Stimulated activated CD8-positive, alpha-beta memory T cell treated with anti-CD3 and anti-CD28 coated beads, Interleukin-4, amount 100 ng/mL, for 24 hours (primary cell): ENCODE measurements around the gene COTL1.
A peak's percentile ranks its signal among the peaks of the same experiment; 100 is the strongest.

Experiments used
- DNase-seq: peaks from one replicate; pipeline ENCODE4 v3.0.0-alpha.2; 2020; ENCODE audit warnings: low read depth

The COTL1 gene

DNA sequence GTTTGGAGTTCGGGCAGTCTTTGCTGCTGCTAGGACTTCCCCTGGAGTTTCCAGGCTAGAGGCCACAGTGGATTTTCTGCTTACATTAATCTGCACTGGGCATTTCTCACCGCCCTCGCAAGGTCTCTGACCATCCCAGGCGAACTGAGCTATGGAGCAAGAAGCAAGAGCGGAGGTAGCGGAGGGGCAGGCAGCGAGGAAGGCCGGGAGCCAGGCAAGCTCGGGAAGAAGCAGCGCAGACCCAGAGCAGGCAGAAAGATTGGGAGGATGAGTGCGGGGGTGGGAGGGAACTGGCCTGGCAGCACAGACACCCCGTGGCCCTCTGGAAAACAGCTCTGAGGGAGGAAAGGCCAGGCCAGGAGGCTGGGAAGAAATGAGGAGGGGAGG, 3.8 kb downstream of the COTL1 start:
- no peak for DNase-seq

DNA sequence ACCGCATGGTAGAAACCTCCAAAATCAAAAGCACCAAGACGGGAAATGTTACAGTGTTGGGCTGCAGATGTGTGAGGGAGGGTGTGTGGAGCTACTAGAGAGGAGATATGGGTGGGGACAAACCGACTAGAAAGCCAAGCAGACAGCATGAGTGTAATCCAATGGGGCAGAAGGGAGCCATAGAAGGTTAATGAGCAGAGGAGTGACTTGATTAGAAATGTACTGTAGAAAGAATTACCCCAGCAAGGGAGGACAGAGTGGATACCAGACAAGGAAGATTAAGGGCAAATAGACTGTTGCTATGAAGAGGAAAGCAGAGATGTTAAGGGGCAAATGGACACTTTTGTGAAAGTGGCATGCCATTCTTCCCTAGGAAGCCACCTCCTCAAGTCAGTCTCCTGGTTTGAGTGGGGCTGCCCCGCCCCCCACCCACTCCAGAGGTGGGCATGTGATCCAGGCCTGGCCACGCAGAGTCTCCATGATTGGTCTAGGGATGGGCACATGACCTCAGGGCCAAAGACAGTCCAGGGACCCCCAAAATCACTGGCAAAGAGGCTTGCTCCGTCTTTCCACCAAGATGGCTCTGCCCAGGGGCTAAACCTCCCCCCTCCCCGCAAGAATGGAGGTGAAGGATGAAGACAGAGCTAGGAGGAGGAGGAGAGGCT, 4.3 kb downstream of the COTL1 start:
- DNase-seq = no peak

DNA sequence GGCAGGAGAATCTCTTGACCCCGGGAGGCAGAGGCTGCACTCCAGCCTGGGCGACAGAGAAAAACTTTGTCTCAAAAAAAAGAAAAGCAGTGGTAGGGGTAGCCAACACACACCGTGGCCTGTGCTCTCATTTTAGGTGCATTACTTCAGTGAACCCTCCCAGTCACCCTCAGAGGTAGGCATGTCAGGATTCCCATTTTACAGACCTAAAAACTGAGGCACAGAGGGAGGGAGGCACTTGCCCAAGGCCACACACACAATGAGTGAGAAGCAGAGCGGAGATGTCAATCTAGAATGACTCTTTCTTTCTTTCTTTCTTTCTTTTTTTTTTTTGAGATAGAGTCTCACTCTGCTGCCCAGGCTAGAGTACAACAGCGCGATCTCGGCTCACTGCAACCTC, 5.2 kb downstream of the COTL1 start:
- no peak for DNase-seq

DNA sequence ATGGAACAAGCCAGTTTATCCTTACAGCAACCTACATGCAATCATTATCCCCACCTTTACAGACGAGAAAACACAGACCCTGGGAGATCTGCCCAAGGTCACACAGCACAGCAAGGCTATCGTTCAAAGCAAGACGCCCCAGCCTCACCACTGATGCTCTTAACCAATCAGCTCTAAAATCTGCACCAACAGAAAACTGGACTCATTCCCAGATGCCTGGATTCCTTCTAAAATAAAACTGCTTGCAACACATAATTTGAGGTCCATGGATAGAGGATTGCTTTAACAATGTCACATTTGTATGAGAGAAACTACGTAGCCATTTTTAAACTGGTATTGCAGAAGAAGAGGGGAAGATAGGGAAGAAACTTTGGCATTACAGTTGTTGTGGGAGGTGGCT, 6.8 kb downstream of the COTL1 start:
- DNase-seq = no peak

DNA sequence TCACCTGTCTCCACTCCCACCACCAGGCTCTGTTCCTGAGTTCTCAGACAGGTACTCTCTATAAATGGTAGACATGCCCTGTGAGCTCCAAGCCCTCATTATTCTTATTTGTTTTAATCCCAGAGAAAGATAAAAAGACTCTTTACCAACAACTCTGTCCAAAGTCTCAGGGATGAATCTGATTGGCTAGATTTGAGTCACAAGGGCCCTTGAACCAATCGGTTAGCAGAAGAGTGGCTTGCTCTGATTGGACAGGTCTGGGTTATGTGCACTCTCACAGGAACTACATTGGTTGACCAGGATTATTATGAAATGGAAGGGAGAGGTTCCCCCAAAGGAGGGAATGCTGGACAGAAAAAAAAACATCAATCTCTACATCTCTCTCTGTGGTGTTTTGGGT, 7.5 kb downstream of the COTL1 start:
- DNase-seq = no peak

DNA sequence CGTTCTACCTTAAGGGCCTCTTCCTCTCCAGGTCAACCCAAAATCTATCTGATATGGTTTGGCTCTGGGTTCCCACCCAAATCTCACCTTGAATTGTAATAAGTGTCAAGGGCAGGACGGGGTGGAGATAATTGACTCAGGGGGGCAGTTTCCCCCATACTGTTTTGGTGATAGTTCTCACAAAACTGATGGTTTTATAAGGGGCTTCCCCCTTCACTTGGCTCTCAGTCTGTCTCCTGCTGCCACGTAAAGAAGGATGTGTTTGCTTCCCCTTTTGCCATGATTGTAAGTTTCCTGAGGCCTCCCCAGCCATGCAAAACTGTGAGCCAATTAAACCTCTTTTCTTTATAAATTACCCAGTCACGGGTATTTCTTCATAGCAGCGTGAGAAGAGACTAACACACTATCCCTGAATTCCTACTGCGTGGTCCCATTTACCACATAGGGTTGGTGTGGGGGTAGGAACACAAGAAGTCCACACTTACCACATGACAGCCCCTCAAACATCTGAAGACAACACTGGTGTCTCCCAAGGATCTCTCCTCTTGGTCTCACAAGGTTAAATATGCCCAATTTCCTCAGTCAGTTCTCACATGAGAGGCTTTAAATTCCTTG, 8.2 kb downstream of the COTL1 start:
- no peak for DNase-seq

DNA sequence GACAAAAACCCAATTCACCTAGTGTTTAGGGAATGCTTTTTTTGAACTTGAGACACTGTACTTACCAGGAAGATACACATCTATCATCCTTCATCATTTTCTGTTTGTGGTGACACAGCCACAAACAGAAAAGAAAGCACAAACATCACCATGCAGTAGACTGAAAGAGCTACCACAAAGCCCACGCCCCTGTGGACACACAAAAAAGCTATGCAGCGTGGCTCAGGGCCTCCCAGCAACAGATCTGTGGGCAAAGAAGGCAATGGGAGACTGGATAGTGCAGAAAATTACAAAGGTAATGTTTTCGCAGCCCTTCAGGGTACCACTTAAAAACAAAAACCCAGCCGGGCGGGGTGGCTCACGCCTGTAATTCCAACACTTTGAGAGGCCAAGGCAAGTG, 9.6 kb downstream of the COTL1 start:
- DNase-seq = no peak

DNA sequence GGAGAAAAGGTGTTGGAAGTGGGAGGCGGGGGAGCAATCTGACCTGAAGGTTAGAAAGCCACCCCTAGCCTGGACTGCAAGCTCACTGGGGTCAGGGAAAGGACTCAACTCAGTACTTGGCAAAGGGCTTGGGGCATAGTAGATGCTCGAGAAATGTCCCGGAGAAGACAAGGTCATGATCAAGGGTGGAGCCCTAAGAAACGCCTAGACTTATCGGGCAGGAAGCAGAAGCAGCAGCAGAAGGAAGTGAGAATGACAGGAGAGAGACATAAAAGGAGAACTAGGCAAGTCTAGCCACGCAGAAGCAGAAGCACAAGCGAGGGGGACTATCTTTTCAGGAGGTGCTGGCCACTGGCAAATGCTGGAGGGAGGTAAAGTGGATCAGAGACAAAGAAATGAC, 10.2 kb downstream of the COTL1 start:
- DNase-seq = no peak

DNA sequence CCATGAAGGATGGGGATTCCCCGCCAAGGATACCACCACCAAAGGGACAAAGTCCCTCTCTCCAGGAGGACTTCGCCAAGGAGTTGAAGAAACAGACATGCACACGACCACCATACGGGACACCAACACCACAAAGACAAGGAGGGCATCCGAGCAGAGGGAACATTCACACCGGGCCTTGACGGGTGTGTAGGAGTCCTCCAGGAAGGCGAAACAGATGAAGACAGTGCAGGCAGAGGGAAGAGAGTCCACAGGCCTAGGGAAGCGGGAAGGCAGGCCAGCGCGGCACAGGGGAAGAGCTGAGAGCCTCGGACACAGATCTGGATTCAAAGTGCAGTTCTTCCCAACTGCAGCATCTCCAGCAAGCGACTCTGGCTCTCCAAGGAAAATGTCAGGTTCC, 10.8 kb downstream of the COTL1 start:
- DNase-seq = no peak

DNA sequence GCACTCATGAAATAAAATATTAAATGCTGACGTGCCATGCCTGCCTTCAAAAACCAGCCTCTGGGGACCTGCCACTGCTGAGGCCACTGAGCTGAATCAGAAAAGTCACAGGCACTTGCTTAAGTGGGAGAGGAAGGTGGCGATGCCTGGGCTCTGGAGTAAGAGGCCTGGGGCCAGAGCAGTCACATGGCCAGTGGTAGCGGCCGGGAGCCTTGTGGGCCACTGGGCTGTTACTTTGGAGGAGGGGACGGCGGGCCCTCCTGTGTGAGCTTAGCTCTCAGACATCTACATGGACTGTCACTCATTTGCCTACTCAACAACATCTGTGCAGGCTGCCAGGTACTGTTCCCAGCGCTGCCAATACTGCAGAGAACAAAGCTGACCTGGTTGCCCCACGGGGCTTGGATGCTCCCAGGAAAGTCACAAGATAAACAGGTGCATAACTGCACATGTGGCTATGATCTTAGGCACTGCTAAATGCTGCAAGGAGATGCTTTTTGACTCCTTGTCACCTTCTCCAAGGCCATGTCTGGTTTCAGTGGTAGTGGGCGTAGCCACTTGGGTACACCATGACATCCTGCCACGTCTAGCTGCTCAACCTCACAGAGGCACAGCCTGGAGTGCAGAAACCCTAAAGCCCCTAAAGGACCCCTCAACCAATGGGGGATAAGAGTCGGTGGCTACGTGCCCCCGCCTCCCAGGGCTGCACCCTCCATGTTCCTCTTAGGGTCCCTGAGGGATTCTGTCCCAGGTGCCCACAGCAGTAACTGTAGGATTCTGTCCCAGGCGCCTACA, 11.6 kb downstream of the COTL1 start:
- DNase-seq = no peak

DNA sequence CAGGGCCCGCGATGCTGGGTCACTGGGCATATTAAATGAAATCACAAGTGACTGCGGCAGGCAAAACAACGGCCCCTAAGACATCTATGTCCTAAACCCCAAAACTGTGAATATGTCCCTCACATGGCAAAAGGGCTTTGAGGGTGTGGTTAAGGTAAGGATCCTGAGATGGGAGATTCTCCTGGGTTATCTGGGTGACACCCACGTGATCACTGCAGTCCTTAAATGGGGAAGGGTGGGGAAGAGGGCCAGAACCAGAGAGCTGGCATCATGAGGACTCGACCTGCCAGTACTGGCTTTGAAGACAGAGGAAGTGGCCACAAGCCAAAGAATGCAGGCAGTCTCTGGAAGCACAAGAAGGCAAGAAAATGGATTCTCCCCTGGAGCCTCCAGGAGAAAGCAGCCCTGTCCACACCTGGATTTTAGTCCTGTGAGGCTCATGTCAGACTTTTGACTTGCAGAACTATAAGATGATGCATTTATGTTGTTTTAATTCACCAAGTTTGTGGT, 12.5 kb downstream of the COTL1 start:
- no peak for DNase-seq

DNA sequence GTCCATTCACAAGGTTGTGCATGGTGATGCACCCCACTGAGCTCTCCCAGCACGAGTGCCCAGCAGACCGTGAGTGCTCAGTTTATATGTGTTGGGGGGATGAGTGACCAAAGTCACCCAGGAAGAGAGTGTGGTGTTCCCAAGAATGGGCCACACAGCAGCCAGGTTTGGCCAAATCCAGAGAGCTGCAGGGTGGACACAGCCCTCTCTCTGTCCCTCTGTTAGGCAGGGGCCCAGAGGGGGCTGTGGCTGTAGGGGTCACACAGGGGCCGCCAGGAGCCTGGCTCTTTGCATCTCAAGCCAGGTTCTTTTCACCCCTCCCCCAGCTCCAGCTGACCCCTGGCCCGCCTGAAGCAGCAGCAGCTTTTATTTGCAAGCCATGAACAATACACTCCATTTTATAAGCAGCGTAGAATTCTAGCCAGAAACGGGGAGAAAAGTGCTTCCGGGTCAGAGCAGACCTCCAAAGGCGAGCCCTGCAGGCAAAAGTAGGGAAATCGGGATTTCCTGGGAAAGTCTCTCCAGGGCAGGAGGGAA, 13.3 kb downstream of the COTL1 start:
- DNase-seq = no peak

DNA sequence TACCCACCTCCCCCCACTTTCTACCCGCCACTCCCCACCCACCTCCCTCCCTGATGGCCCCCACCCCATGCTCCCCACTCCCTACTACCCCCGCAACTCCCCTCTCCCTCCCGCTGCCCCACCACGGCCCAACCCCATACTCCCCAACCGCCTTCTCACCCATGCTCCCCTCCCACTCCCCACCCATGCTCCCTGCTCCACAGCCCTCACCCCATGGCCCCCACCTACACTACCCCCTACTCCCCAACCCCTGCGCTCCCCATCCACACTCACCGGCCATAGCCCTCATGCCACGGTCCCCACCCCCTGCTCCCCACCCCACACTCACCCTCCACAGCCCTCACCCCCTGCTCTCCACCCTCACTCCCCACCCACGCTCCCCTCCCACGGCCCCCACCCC, 13.9 kb downstream of the COTL1 start:
- no peak for DNase-seq

DNA sequence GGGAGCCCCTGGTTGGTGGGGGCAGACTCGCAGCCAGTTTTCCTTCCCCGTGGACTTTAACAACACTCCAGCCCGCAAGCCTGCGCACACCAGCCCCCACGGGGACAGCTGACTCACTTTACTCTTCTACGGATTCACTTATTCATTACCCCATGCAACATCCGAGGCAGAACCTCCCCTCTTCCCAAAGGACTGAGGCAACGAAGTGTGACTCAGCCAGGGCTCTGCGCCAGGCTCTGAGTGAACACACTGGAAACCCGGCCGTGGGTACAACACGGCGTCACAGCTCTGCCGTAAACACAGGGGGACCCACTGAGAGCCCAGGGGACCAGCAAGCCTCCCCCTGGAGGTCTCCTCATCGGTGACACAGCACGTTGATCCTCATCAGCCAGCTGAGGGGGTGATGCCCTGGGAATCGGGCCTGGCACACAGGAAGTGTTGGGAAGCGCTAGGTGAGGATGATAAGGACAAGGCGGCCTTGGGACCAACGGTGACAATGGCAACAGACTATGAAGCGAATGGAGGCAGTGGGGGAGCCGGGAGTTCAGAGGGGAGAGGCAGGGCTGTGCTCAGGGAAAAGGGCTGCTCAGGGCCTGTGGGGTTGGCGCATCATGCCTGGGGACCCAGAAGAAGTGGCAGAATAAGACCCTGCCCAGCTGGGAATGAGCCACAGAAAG, 14.6 kb downstream of the COTL1 start:
- DNase-seq = no peak

DNA sequence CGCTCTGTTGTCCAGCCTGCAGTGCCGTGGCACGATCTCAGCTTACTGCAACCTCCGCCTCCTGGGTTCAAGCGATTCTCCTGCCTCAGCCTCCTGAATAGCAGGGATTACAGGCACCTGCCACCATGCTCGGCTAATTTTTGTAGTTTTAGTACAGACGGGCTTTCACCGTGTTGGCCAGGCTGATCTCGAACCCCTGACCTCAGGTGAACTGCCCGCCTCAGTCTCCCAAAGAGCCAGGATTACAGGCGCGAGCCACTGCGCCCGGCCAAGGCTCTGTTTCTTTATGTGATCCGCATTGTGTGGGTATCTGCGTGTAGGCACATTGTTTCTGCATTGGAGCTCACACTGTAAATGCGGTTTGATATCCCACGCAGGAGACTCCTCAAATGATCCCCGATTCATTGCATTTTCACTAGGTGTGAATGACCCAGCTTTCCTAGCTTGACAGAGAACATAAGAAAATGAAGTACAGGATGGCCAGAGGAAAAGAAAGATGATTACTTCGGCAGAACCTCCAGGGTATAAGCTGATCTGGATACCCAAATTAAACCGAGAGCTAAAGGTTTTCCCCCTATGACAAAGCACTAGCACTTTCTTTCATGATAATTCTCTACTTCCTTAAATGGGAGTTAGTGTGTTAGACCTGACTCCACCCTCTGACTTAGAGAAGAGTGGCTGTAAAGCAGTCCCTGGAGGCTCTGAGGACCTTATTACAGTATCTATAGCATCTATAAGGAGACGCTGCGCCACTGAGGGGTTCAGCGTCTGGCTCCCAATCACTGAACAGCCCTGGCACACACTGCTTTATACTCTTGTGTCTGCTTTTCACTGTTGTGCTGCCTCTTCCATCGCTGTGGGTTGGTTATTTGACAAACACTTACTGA, 17.3 kb downstream of the COTL1 start:
- DNase-seq = no peak

DNA sequence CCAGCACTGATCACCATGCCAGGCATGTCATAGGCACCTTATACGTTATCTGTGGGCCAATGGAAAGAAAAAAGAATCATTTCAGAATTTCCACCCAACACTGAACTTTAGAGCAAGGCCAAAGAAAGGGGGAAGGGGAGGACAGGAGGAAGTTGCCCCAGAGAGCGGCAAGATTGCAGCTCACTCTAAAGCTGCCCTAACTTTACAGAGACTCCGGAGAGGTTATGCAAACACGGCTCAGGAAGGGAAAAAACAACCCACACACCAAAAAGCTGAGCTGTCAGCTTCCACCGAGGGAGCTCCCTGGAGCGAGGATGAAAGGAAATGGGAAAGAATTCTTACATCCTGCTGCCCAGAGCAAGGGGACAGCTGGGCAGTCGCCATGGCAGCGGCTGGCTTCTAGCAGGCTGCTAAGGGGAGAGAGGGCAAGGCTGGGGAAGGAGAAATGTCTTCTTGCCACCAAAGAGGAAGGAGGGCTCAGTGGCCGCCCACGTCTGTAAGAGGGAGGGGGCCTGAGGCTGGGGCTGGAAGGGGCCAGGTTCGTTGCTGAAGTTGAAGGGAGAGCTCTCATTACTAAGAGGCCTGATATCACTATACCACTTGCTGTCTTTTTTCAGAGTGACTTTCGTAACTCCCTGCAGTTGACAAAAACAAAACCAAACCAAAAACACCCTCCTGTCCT, 18.2 kb downstream of the COTL1 start:
- peak; percentile 64 for DNase-seq

DNA sequence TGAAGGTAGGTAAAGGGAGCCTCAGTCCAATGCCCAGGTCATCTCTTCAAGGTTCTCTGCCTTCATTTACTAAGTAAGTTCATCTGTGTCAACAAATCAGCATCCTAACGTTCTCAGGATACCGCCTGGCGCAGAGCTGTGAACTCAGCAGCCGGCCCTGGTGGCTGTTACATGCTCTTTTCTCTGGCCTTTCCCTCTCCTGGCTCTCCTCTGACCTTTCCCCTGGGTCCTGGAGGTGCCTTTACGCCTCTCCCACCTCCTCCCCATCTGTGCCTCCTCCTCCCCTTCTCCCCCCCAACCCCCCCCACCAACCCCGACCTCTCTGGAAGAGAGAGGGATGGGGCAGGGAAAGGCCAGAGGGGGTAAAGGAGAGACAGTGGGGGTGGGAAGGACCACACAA, 19.5 kb downstream of the COTL1 start:
- no peak for DNase-seq

DNA sequence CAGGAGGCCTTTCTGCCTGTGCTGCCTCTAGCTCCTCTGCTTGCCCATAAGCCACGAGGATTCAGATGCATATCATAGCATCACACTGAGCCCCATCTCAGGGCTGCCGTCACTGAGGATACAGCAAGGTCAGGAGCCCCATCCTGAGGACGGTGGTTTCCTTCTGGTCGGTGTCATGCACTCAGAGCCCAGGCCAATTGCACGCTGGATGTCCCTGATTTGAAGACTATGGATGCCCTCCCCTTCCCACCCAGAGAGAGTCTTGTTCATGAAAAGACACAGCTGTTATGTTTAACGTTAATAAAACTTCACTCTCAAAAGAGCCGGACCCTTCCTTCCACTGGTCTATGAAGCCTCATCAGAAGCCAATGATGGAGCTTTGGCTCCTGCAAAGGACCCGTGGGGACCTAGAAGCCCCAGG, 19.9 kb downstream of the COTL1 start:
- no peak for DNase-seq

DNA sequence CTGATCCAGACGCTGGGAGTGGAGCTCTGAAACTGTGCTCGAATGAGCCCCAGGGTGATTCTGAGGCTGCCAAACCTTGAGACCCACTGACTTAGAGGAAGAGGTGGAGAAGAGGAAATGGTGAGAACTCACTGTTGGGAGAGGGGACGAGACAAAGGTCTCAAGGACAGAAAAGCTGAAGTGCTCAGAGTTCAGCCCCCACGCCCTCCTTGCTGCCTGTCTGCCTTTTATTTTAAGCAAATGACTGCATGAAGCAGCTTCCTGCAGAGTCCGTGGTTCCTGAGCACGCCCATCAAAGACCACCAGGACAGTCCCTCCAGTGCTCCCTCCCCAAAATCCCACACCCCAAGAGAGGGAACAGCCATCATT, 20.4 kb downstream of the COTL1 start:
- DNase-seq = no peak

DNA sequence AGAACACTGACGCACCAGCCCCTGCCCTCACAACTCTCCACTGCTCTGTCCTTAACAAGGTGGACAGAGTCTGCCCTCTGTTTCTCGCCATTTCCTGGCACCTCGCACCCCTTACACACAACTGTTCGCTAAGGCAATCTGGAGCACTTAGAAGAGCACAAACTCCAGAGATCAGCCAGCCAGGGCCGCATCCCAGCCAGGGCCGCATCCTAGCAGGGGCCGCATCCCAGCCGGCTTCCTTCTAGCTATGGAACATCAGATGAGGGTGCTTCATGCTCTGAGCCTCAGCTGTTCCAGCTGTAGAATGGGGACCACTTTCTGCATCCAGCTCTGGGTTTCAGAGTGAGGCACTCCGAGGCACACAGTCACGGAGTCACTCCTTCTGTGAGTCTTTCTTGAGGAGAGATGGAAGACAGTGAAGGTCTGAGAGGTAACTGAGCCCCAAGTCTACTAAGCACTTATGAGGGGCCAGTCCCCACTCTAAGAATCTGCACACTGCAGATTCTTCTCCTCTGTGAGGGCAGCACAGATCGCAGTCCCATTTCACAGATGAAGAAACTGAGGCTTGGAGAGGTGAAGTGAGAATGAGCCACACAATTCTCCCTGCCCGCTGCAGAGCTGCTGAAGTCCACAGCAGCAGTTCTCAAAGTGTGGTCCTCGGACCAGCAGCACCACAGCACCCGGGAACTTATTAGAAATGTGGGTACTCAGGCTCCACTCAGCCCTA, 20.9 kb downstream of the COTL1 start:
- no peak for DNase-seq
